IPS-20b (cell line): Measurements from ENCODE around the gene INHA.

Source experiments
- H3K27ac ChIP-seq: one replicate; pipeline ENCODE4 v1.5.1; 2013; ENCODE audit warnings: low read length
- H3K27me3 ChIP-seq: 2 replicates; pipeline ENCODE4 v1.6.1; 2013; ENCODE audit warnings: mild to moderate bottlenecking, low read length, inconsistent platforms; ENCODE audit not compliant: insufficient read depth
- H3K36me3 ChIP-seq: 2 replicates; pipeline ENCODE4 v1.6.1; 2013; ENCODE audit warnings: low read depth, mild to moderate bottlenecking, inconsistent platforms, low read length, moderate library complexity; ENCODE audit not compliant: insufficient read depth
- H3K4me1 ChIP-seq: 2 replicates; pipeline ENCODE4 v1.6.1; 2013; ENCODE audit warnings: mild to moderate bottlenecking, control low read depth, inconsistent platforms, low read length, moderate library complexity; ENCODE audit not compliant: insufficient read depth
- H3K4me3 ChIP-seq: 2 replicates; pipeline ENCODE4 v1.5.1; 2013; ENCODE audit warnings: mild to moderate bottlenecking, low read length, inconsistent platforms
- H3K9ac ChIP-seq: 2 replicates; pipeline ENCODE4 v1.6.1; 2013; ENCODE audit warnings: low read depth, mild to moderate bottlenecking, inconsistent platforms, low read length, moderate library complexity
- H3K9me3 ChIP-seq: 2 replicates; pipeline ENCODE4 v1.6.1; 2013; ENCODE audit warnings: mild to moderate bottlenecking, low read depth, low read length, inconsistent platforms; ENCODE audit not compliant: insufficient read depth

INHA gene

DNA sequence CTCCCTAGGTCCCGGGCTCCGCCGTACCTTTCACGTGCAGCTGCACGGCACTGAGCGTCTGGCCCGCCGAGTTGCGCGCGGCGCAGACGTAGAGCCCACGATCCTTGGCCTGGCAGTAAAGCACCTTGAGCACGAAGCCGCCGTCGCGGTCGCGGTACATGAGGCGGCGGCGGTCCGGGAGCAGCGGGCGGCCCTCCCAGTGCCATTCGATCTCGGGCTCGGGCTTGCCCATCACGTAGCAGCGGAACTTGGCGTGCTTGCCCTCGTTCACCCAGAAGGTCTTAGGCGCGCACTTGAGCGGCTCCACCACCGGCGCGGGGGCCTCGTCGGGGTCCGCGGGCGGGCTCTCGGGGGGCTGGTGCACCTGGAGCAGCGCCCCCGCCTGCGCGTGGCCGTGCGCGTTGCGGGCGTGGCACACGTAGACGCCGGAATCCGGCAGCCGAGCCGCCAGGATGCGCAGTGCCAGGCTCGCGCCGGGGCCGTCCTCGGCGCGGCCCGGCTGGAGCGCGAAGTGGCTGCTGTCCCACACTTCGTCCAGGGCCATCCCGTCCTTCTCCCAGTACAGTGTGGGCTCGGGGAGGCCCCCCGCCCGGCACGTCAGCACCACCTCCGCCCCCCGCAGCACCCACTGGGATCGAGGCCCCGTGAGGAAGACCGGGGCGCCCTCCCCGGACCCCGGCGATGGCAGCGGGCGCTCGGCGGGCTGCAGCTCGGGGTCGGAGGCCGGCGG, 1.8 kb upstream of the INHA start:
- H3K9ac ChIP-seq, result peak overlapping the region; percentile 72
- peaks cover 16% of the 10 kb centered on the region for H3K27me3 ChIP-seq
- no peaks in the 10 kb centered on the region for H3K9me3 ChIP-seq
- H3K27ac ChIP-seq, result no peak overlapping the region
- H3K4me1 ChIP-seq, result peaks cover 19% of the 10 kb centered on the region; the same call in 1 of the 2 replicates
- peak overlapping the region; percentile 68; the same call in 1 of the 2 replicates for H3K4me3 ChIP-seq
- H3K36me3 ChIP-seq, result peaks cover 16% of the 10 kb centered on the region; the same call in 1 of the 2 replicates

GRCh38 chr2:219570924-219571310, 1.2 kb upstream of the INHA start:
- Histone ChIP-seq H3K9ac (peak overlapping the region; percentile 72; the same call in 1 of the 2 replicates), H3K9me3 (no peaks in the 10 kb centered on the region), H3K4me1 (peaks cover 17% of the 10 kb centered on the region; the same call in 1 of the 2 replicates), H3K27me3 (peaks cover 19% of the 10 kb centered on the region), H3K27ac (no peak overlapping the region), H3K4me3 (peak overlapping the region; percentile 68; the same call in 1 of the 2 replicates), H3K36me3 (peaks cover 16% of the 10 kb centered on the region; the same call in 1 of the 2 replicates)

DNA sequence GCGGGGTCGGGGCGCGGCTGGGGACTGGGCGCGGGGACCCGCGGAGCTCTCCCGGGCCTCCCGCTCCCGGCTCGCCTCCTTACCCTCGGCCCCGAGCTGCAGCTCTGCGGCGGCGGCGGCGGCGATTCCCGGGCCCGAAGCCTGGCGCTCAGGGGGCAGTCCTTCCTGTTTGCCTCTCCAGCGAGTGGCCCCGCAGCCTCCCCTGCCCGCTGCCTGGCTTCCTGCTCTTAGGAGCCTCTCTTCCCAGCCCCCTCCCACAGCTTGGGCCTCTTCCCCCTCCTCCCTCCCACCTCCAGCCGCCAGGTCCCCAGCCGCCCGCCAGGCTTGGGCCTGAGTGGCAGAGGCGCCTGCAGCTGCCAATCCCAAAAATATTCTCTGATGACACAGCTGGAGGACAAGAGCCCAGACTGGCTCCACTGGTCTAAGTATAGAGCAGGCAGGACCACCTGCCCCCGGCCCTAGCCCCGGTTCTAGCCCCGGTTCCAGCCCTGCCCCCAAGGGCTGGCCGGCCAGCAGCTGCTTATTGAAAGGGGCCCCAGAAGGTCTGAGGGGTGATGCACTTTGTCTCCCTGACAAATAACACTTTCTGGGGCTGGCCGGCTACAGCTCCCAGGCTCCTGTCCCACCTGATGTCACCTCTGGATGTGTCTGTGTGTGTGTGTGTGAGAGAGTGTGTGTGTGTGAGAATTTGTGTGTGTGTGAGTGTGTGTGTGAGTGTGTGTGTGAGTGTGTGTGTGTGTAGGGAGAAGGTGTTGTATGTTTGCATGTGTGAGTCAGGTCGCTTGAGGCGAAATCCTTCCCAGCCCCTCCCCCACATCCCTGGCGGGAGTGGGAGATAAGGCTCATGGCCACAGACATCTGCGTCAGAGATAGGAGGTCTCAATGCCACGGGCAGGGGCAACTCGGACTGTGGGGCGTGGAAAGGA, 536 bp upstream of the INHA start, which contains the start of gene OBSL1:
OBSL1 (minus strand) TSS at position 229 of the 926 bp plus-strand sequence. CDS start 307 bp downstream, outside the sequence.
- H3K4me3 ChIP-seq, result peak within 1 kb of the TSS; percentile 68
- H3K27ac ChIP-seq, result peak within 1 kb of the TSS; percentile 7
- peak within 1 kb of the TSS; percentile 72 for H3K9ac ChIP-seq
- no peaks in the 10 kb centered on the region for H3K9me3 ChIP-seq
- H3K36me3 ChIP-seq, result peaks cover 16% of the 10 kb centered on the region; the same call in 1 of the 2 replicates
- peaks cover 21% of the 10 kb centered on the region for H3K27me3 ChIP-seq
- peaks cover 14% of the 10 kb centered on the region; the same call in 1 of the 2 replicates for H3K4me1 ChIP-seq

DNA sequence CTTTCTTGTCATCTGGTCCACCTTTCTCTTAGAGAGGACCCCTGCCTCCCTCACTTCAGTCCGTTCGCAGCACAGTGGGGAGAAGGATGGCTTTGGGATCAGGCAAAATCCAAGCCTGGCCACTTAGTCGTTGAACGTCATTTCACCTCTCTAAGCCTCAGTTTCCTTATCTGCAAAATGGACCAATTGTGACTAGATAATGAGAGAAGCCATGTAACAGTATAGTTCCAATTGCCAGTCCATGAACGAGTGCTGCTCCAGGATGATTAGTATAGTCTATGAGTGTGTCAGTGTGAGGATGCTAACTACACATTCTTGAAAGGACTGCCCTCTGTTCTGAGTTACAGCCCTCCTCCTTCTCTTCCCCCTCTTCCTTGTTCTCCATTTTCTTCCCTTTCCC, 1.1 kb downstream of the INHA start:
- H3K36me3 ChIP-seq, result peaks cover 7% of the 10 kb centered on the region; the same call in 1 of the 2 replicates
- H3K9me3 ChIP-seq, result no peaks in the 10 kb centered on the region
- H3K27ac ChIP-seq, result no peak overlapping the region
- H3K4me1 ChIP-seq, result peaks cover 22% of the 10 kb centered on the region; the same call in 1 of the 2 replicates
- peaks cover 27% of the 10 kb centered on the region for H3K27me3 ChIP-seq
- H3K4me3 ChIP-seq, result no peak overlapping the region
- H3K9ac ChIP-seq, result no peak overlapping the region

- H3K27me3 ChIP-seq, result peaks cover 21% of the 10 kb centered on the region
- peaks cover 27% of the 10 kb centered on the region; the same call in 1 of the 2 replicates for H3K4me1 ChIP-seq
Measured at GRCh38 chr2:219574484-219575311, 2.6 kb downstream of the INHA start.

DNA sequence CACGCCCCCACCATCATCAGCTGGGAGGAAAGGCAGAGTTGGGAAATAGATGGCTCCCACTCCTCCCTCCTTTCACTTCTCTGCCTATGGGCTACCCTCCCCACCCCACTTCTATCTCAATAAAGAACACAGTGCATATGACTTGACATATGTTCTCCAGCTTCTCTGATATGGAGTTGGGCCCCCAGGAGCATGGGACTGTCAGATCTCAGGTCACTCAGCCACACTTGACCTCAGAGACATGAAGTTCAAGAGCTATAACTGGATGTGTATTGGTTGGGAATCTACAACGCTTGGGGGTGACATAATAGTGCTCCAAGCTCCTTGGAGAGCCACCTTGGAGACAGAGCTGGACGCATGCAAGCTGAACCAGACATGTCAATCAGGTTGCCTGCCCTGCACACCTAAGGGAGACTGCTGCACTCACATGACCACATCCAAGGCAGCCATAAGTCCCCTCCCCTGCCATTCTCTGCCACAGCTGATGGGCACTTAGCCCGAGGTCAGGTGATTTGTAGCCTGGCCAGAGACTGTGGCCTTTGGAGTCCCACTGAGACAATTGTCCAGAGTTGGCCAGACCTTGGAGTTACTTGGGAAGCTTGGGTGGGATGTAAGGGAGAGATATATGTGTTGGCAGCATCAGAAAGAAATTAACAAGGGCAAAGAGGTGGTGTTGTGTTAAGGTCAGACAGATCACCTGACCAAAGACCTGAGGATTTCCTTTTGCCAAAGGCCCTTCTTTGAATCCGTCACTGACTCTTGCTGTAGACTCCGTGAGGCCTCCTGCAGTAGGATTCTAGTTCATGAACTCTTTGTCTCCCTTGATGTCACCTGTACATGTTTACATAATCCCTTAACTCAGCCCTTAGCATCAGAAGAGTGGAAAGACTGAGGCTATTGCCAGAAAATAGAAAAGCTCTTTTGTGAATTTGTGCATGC, 3.7 kb downstream of the INHA start:
- H3K36me3 ChIP-seq, result no peaks in the 10 kb centered on the region
- peak overlapping the region; percentile 41; the same call in 1 of the 2 replicates for H3K9ac ChIP-seq
- peaks cover 11% of the 10 kb centered on the region for H3K27me3 ChIP-seq
- H3K4me3 ChIP-seq, result no peak overlapping the region
- H3K9me3 ChIP-seq, result no peaks in the 10 kb centered on the region
- H3K27ac ChIP-seq, result no peak overlapping the region
- H3K4me1 ChIP-seq, result peaks cover 27% of the 10 kb centered on the region; the same call in 1 of the 2 replicates

More at GRCh38 chr2:219574484-219575311, 2.6 kb downstream of the INHA start:
- Histone ChIP-seq H3K9me3 (no peaks in the 10 kb centered on the region), H3K27ac (no peak overlapping the region), H3K4me3 (no peak overlapping the region), H3K36me3 (no peaks in the 10 kb centered on the region), H3K9ac (no peak overlapping the region)

DNA sequence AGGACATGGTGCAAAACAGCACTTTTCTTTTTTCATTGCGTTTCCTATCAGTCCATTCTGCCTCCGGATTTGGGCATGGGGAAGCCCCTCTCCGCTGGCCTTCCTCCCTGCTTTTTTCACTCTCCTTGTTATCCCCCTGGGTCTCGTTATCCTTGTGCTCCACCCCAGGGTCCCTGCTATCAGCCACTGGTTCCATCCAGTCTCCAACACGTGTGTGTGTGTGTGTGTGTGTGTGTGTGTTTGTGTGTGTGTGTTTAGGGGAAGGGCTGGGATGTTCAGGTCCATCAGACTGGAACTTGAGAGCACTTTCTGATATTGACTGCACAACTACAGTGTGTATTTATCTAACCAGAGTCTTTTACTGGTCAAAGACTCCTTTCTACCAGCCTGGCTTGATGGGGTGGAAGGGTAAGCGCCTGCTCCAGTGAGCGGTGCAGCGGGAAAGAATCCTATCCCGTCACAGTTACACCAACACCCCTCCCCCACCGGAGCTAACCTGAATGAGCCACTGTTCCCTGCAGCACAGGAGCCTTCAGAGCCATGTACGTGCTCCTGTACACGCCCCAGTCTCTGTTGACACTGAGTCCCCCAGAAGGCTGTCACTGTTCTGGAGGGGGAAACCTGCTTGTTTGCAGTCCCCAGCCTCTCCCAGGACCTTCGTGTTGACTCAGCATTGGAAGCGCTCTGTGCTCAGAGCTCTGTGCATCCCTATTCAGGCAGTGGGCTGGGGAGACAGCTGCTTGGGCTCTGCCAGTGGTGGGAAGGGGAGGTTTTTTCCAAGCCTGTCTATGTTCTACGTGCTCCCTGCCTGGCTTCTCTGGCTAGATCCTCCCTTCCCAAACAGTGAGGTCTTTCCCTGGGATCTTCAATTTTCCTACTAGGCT, 4.6 kb downstream of the INHA start:
- Histone ChIP-seq H3K9ac (peak overlapping the region; percentile 41; the same call in 1 of the 2 replicates), H3K27ac (no peak overlapping the region)

GRCh38 chr2:219578811-219579613, 6.9 kb downstream of the INHA start:
- no peaks in the 10 kb centered on the region for H3K9me3 ChIP-seq

More for the DNA sequence above, 4.6 kb downstream of the INHA start:
- Histone ChIP-seq H3K4me1 (peaks cover 24% of the 10 kb centered on the region; the same call in 1 of the 2 replicates), H3K4me3 (peak overlapping the region; percentile 43; the same call in 1 of the 2 replicates), H3K9me3 (no peaks in the 10 kb centered on the region), H3K27me3 (peaks cover 11% of the 10 kb centered on the region), H3K36me3 (no peaks in the 10 kb centered on the region)

DNA sequence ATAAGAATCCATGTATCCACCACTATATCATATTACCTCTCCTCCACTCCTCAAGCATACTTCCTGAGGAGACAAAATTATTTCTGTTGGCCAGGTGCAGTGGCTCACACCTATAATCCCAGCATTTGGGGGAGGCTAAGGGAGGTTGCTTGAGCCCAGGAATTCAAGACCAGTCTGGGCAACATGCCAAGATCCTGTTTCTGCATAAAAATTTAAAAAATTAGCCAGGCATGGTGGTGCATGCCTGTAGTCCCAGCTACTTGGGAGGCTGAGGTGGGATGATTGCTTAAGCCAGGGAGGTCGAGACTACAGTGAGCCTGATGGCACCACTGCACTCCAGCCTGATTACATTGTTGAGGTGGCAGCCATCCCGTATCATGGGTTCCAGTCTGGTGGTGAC, 9.2 kb downstream of the INHA start:
- H3K4me3 ChIP-seq, result no peak overlapping the region
- no peaks in the 10 kb centered on the region for H3K9me3 ChIP-seq
- H3K27me3 ChIP-seq, result peaks cover 6% of the 10 kb centered on the region; the same call in 1 of the 2 replicates
- no peaks in the 10 kb centered on the region for H3K36me3 ChIP-seq
- no peak overlapping the region for H3K27ac ChIP-seq
- H3K9ac ChIP-seq, result no peak overlapping the region
- peaks cover 16% of the 10 kb centered on the region; the same call in 1 of the 2 replicates for H3K4me1 ChIP-seq

More at GRCh38 chr2:219578811-219579613, 6.9 kb downstream of the INHA start:
- Histone ChIP-seq H3K9ac (no peak overlapping the region), H3K36me3 (no peaks in the 10 kb centered on the region), H3K4me1 (peaks cover 18% of the 10 kb centered on the region; the same call in 1 of the 2 replicates), H3K27me3 (peaks cover 11% of the 10 kb centered on the region), H3K4me3 (no peak overlapping the region), H3K27ac (no peak overlapping the region)
